NB4 (cell line): ENCODE measurements around the gene INO80D.
A peak's percentile ranks its signal among the peaks of the same experiment; 100 is the strongest.

ENCODE experiments used
- CTCF ChIP-seq: IDR thresholded peaks from one replicate; pipeline ENCODE4 v1.5.1; 2012; ENCODE audit warnings: low read depth, low read length
- MAX ChIP-seq: IDR thresholded peaks from 2 replicates; pipeline ENCODE4 v1.6.1; 2011; ENCODE audit warnings: low read depth, low read length
- MYC ChIP-seq: IDR thresholded peaks from 2 replicates; pipeline ENCODE4 v1.6.1; 2011; ENCODE audit warnings: low read depth, low read length
- POLR2A ChIP-seq: IDR thresholded peaks from 2 replicates; pipeline ENCODE4 v1.6.1; 2011; ENCODE audit warnings: mild to moderate bottlenecking; ENCODE audit not compliant: insufficient read length; ENCODE audit errors: extremely low read depth

GRCh38 chr2:206004004-206004693 lies 81.8 kb downstream of the INO80D start:
- peak; percentile 83 for TF ChIP-seq CTCF
- TF ChIP-seq MAX = no peak
- TF ChIP-seq POLR2A = no peak
- no peak for TF ChIP-seq MYC
